Liver (tissue), 9 donors: Measurements from ENCODE around the gene RAB4B. TPM values are rescaled to one million over a fixed set of nuclear protein-coding genes. Genes with fewer than 3 reads are reported as not detected.
A peak's percentile ranks its signal among the peaks of the same experiment; 100 is the strongest.

ENCODE experiments used
- DNase-seq: peaks from one replicate; pipeline ENCODE4 v3.0.0-alpha.2; 2017; ENCODE audit warnings: low spot score
- H3K27ac ChIP-seq, 2 donors: one replicate each; pipeline ENCODE4 v1.7.0; 2013; ENCODE audit warnings: inconsistent platforms in 2 of 2, low read length in 2 of 2, control low read depth in 1 of 2, low read depth in 1 of 2, mild to moderate bottlenecking in 1 of 2
- H3K27me3 ChIP-seq, 4 donors: one replicate each; pipeline versions ENCODE4 v1.6.1 to v1.7.0; 2013; ENCODE audit warnings: low read length in 3 of 4, inconsistent platforms in 1 of 4, mild to moderate bottlenecking in 1 of 4, moderate library complexity in 1 of 4; ENCODE audit not compliant: control insufficient read depth in 4 of 4, insufficient read depth in 4 of 4
- H3K36me3 ChIP-seq, 4 donors: one replicate each; pipeline versions ENCODE4 v1.6.1 to v1.7.0; 2013; ENCODE audit warnings: low read length in 3 of 4, mild to moderate bottlenecking in 3 of 4, low read depth in 1 of 4, moderate library complexity in 1 of 4; ENCODE audit not compliant: control insufficient read depth in 4 of 4, insufficient read depth in 3 of 4
- H3K4me1 ChIP-seq, 4 donors: one replicate each; pipeline versions ENCODE4 v1.6.1 to v1.7.0; 2013; ENCODE audit warnings: low read length in 3 of 4, mild to moderate bottlenecking in 3 of 4, moderate library complexity in 1 of 4; ENCODE audit not compliant: control insufficient read depth in 4 of 4, insufficient read depth in 4 of 4
- H3K4me3 ChIP-seq, 3 donors: one replicate each; pipeline versions ENCODE4 v1.6.1 to v1.7.0; 2013; ENCODE audit warnings: low read length in 3 of 3, control low read depth in 1 of 3, low read depth in 1 of 3, mild to moderate bottlenecking in 1 of 3
- H3K9ac ChIP-seq, 2 donors: one replicate each; pipeline ENCODE4 v1.7.0; 2013; ENCODE audit warnings: low read length in 2 of 2, mild to moderate bottlenecking in 2 of 2, moderate library complexity in 2 of 2, control low read depth in 1 of 2, low read depth in 1 of 2
- H3K9me3 ChIP-seq, 4 donors: one replicate each; pipeline versions ENCODE4 v1.6.1 to v1.7.0; 2013; ENCODE audit warnings: low read length in 3 of 4; ENCODE audit not compliant: control insufficient read depth in 4 of 4
- ATF3 ChIP-seq: IDR thresholded peaks from 2 replicates; pipeline ENCODE4 v1.6.1; 2016; ENCODE audit warnings: antibody characterized with exemption
- EGR1 ChIP-seq, 2 donors: IDR thresholded peaks; 2 replicates each; pipeline ENCODE4 v1.6.1; 2016 to 2018; ENCODE audit warnings: antibody characterized with exemption in 2 of 2, low read depth in 2 of 2
- FOXA1 ChIP-seq: IDR thresholded peaks from 2 replicates; pipeline ENCODE4 v1.6.1; 2016; ENCODE audit warnings: antibody characterized with exemption
- FOXA2 ChIP-seq: IDR thresholded peaks from 2 replicates; pipeline ENCODE4 v1.6.1; 2016; ENCODE audit warnings: antibody characterized with exemption
- GABPA ChIP-seq, 2 donors: IDR thresholded peaks in 1 of 2; conservative IDR thresholded peaks in 1 of 2; 2 replicates each; pipeline ENCODE4 v1.6.1; 2016; ENCODE audit warnings: antibody characterized with exemption in 2 of 2, mild to moderate bottlenecking in 1 of 2, moderate library complexity in 1 of 2
- HNF4A ChIP-seq, 2 donors: conservative IDR thresholded peaks; 2 replicates each; pipeline ENCODE4 v1.6.1; 2016; ENCODE audit warnings: antibody characterized with exemption in 2 of 2, mild to moderate bottlenecking in 2 of 2
- HNF4G ChIP-seq: IDR thresholded peaks from 2 replicates; pipeline ENCODE4 v1.6.1; 2016; ENCODE audit warnings: antibody characterized with exemption
- JUND ChIP-seq, 2 donors: IDR thresholded peaks; 2 replicates each; pipeline ENCODE4 v1.6.1; 2016; ENCODE audit warnings: antibody characterized with exemption in 2 of 2
- MAX ChIP-seq: IDR thresholded peaks from 2 replicates; pipeline ENCODE4 v1.6.1; 2016; ENCODE audit warnings: antibody characterized with exemption
- NR2F2 ChIP-seq: IDR thresholded peaks from 2 replicates; pipeline ENCODE4 v1.6.1; 2016; ENCODE audit warnings: antibody characterized with exemption
- RAD21 ChIP-seq, 2 donors: IDR thresholded peaks; 2 replicates each; pipeline ENCODE4 v1.6.1; 2016; ENCODE audit warnings: antibody characterized with exemption in 2 of 2, mild to moderate bottlenecking in 2 of 2
- RXRA ChIP-seq, 2 donors: IDR thresholded peaks; 2 replicates each; pipeline ENCODE4 v1.6.1; 2017 to 2018; ENCODE audit warnings: antibody characterized with exemption in 2 of 2, mild to moderate bottlenecking in 1 of 2
- SP1 ChIP-seq: IDR thresholded peaks from 2 replicates; pipeline ENCODE4 v1.6.1; 2018; ENCODE audit warnings: antibody characterized with exemption, mild to moderate bottlenecking
- TAF1 ChIP-seq: conservative IDR thresholded peaks from 2 replicates; pipeline ENCODE4 v1.6.1; 2016; ENCODE audit warnings: antibody characterized with exemption, mild to moderate bottlenecking
- YY1 ChIP-seq: IDR thresholded peaks from 2 replicates; pipeline ENCODE4 v1.6.1; 2016; ENCODE audit warnings: antibody characterized with exemption, mild to moderate bottlenecking
- ZBTB33 ChIP-seq: IDR thresholded peaks from 2 replicates; pipeline ENCODE4 v1.6.1; 2016; ENCODE audit warnings: antibody characterized with exemption
- WGBS: extraction: QIAGEN DNeasy Blood & Tissue Kit; methylation state at CpG from one replicate; pipeline ENCODE4 v1.1.7; 2013; 5-methylcytosine and 5-hydroxymethylcytosine counted together
- polyA plus RNA-seq, 2 donors: library from polyadenylated mRNA; stranded (reverse) in 1 of 2; unstranded in 1 of 2; fragments of 200-250 nt in 1 of 2; fragments of >200 nt in 1 of 2; fragmentation: Nextera tagmentation in 1 of 2; extraction: Ambion mirVana in 1 of 2; gene quantifications; one replicate each; pipeline versions ENCODE4 v1.2.1 to v1.2.3, GENCODE V29; 2013 to 2015
- total RNA-seq, 2 donors: library from RNA; depleted of rRNA; stranded (reverse); fragments of >200 nt; gene quantifications; one replicate each; pipeline ENCODE4 v1.2.3, GENCODE V29; 2014
- TF ChIP-seq, protein P1 (sequence below): IDR thresholded peaks from 2 replicates; pipeline ENCODE4 v1.6.1; 2016; ENCODE audit warnings: antibody characterized with exemption, mild to moderate bottlenecking
- TF ChIP-seq, protein P2 (sequence below): fragments of 150-350 bp; IDR thresholded peaks from 2 replicates; pipeline ENCODE4 v1.5.1; 2017; ENCODE audit warnings: improper control_type of control experiment, low read depth, low read length; ENCODE audit not compliant: missing input control
- donor health status: healthy.
- donor health status: healthy.
- donor health status: healthy.
- donor health status: healthy.
- donor health status: healthy.

The RAB4B gene
- total and polyA plus RNA-seq, 4 donors: 5.5 to 16.9 (median 12.9) TPM

- TF ChIP-seq HNF4A (conservative IDR thresholded peaks at IDR 0.05): no peak
- TF ChIP-seq JUND (IDR thresholded peaks at IDR 0.05): no peak
- TF ChIP-seq FOXA2: no peak
- no peak for TF ChIP-seq TAF1
- TF ChIP-seq YY1: no peak
These were observed 456 bp upstream of the RAB4B start (continued) for GRCh38 chr19:40777645-40777936.

DNA sequence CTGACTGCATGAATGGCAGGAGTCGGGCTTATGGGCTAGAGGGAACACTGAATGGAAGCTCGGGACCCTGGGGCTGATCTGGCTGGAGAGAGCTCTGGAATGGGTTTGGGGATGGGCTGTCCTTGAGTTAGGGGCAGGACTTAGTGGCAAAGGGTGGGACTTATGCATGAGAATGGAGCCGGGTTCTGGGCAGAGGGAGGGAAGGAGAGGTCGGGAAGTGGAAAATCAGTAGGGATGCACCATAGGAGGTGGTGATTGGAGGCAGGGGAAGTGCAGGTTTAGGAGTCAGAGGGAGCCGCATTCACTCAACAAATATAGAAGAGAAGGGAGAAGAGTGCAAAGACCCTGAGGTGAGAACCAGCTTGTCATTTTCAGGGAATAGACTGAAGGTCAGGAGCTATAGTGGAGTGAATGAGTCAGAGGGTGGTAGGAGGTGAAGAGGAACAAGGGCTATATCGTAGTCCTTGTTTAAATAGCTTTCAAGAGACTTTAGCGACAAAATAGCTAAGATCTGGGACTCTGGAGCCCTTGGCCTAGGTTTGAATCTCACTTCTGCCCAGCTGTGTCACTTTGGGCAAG, 748 bp downstream of the RAB4B start:
- TF ChIP-seq NR2F2: no peak
- TF ChIP-seq TAF1: no peak
- no peak for TF ChIP-seq MAX
- TF ChIP-seq, protein P1, sequence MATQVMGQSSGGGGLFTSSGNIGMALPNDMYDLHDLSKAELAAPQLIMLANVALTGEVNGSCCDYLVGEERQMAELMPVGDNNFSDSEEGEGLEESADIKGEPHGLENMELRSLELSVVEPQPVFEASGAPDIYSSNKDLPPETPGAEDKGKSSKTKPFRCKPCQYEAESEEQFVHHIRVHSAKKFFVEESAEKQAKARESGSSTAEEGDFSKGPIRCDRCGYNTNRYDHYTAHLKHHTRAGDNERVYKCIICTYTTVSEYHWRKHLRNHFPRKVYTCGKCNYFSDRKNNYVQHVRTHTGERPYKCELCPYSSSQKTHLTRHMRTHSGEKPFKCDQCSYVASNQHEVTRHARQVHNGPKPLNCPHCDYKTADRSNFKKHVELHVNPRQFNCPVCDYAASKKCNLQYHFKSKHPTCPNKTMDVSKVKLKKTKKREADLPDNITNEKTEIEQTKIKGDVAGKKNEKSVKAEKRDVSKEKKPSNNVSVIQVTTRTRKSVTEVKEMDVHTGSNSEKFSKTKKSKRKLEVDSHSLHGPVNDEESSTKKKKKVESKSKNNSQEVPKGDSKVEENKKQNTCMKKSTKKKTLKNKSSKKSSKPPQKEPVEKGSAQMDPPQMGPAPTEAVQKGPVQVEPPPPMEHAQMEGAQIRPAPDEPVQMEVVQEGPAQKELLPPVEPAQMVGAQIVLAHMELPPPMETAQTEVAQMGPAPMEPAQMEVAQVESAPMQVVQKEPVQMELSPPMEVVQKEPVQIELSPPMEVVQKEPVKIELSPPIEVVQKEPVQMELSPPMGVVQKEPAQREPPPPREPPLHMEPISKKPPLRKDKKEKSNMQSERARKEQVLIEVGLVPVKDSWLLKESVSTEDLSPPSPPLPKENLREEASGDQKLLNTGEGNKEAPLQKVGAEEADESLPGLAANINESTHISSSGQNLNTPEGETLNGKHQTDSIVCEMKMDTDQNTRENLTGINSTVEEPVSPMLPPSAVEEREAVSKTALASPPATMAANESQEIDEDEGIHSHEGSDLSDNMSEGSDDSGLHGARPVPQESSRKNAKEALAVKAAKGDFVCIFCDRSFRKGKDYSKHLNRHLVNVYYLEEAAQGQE: no peak
- no peak for TF ChIP-seq FOXA1
- no peak for TF ChIP-seq RAD21 (IDR thresholded peaks at IDR 0.05)
- TF ChIP-seq HNF4A (conservative IDR thresholded peaks at IDR 0.05): no peak
- TF ChIP-seq, protein P2, sequence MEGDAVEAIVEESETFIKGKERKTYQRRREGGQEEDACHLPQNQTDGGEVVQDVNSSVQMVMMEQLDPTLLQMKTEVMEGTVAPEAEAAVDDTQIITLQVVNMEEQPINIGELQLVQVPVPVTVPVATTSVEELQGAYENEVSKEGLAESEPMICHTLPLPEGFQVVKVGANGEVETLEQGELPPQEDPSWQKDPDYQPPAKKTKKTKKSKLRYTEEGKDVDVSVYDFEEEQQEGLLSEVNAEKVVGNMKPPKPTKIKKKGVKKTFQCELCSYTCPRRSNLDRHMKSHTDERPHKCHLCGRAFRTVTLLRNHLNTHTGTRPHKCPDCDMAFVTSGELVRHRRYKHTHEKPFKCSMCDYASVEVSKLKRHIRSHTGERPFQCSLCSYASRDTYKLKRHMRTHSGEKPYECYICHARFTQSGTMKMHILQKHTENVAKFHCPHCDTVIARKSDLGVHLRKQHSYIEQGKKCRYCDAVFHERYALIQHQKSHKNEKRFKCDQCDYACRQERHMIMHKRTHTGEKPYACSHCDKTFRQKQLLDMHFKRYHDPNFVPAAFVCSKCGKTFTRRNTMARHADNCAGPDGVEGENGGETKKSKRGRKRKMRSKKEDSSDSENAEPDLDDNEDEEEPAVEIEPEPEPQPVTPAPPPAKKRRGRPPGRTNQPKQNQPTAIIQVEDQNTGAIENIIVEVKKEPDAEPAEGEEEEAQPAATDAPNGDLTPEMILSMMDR: no peak
- TF ChIP-seq SP1: no peak
- TF ChIP-seq JUND (IDR thresholded peaks at IDR 0.05): no peak
- no peak for TF ChIP-seq ATF3
- TF ChIP-seq RXRA (IDR thresholded peaks at IDR 0.05): no peak
- no peak for TF ChIP-seq GABPA (IDR thresholded peaks at IDR 0.05 in 1 of 2, conservative IDR thresholded peaks at IDR 0.05 in 1 of 2)
- no peak for TF ChIP-seq ZBTB33
- TF ChIP-seq EGR1 (IDR thresholded peaks at IDR 0.05; ENCODE audit: low read depth in 2 of 2): no peak
- no peak for TF ChIP-seq HNF4G
- TF ChIP-seq YY1: no peak
- TF ChIP-seq FOXA2: no peak
- Histone ChIP-seq H3K9ac (peak overlapping the region; percentile 18 to 61), H3K9me3 (no peaks in the 10 kb centered on the region), H3K36me3 (peaks cover 0 to 3% (median 1%) of the 10 kb centered on the region in 4 donors), H3K4me1 (peaks cover 0 to 19% (median 13%) of the 10 kb centered on the region in 4 donors), H3K27ac (peak overlapping the region; percentile 84 to 92), H3K27me3 (no peaks in the 10 kb centered on the region), H3K4me3 (peak overlapping the region; percentile 62 to 81 (median 74))
- 22% methylated on average over 7 of the region's 7 CpGs for WGBS
- no peak for DNase-seq
